Prostate gland (tissue), 2 donors: ENCODE results near the gene SCO2. TPM values are rescaled to one million over a fixed set of nuclear protein-coding genes. Genes with fewer than 3 reads are reported as not detected.

Source experiments
- DNase-seq: peaks from one replicate; pipeline ENCODE4 v3.0.0-alpha.2; 2019; ENCODE audit warnings: low spot score
- H3K27ac ChIP-seq, 2 donors: fragments of 200-600 bp; sonication (generic); 2 replicates each; pipeline ENCODE4 v1.5.1; 2017 to 2019
- H3K27me3 ChIP-seq: fragments of 200-600 bp; sonication (generic); replicated peaks from 2 replicates; pipeline ENCODE4 v1.5.1; 2019; ENCODE audit not compliant: insufficient read depth
- H3K36me3 ChIP-seq, 2 donors: fragments of 200-600 bp; sonication (generic); 1 replicate in 1 of 2; 2 replicates in 1 of 2; pipeline versions ENCODE4 v1.5.1 to v1.8.1; 2017 to 2019
- H3K4me1 ChIP-seq: fragments of 200-600 bp; sonication (generic); replicated peaks from 2 replicates; pipeline ENCODE4 v1.5.1; 2019
- H3K4me3 ChIP-seq, 2 donors: fragments of 200-600 bp; sonication (generic); 2 replicates each; pipeline ENCODE4 v1.5.1; 2017 to 2019
- H3K9me3 ChIP-seq: fragments of 200-600 bp; sonication (generic); 2 replicates; pipeline ENCODE4 v1.5.1; 2017
- POLR2A ChIP-seq: fragments of 450-650 bp; IDR thresholded peaks from one replicate; pipeline ENCODE4 v1.6.1; 2016; ENCODE audit warnings: antibody characterized with exemption, mild to moderate bottlenecking
- POLR2AphosphoS5 ChIP-seq: sonication (generic); formaldehyde crosslinking; IDR thresholded peaks from one replicate; pipeline ENCODE4 v1.6.1; 2017; ENCODE audit warnings: antibody characterized with exemption
- WGBS: methylation state at CpG from one replicate; pipeline ENCODE4 v1.1.5; 2018; 5-methylcytosine and 5-hydroxymethylcytosine counted together
- intact Hi-C: fragments of 100-400 bp; cut with DNase I; formaldehyde crosslinking; loops from one replicate; pipeline ENCODE4 v1.14.2; 2022
- total RNA-seq, 2 donors: library from RNA; depleted of rRNA; stranded (reverse); fragments of >200 nt; gene quantifications; one replicate each; pipeline ENCODE4 v1.1.0, GENCODE V29; 2016
- TF ChIP-seq, protein P1 (sequence below), 4 experiments: fragments of 200-600 bp in 2 of 4; fragments of 450-650 bp in 2 of 4; sonication (generic) in 2 of 4; IDR thresholded peaks; 1 replicate in 3 of 4; 2 replicates in 1 of 4; pipeline ENCODE4 v1.5.1; 2016 to 2019; ENCODE audit warnings: antibody characterized with exemption in 4 of 4, mild to moderate bottlenecking in 2 of 4, moderate library complexity in 2 of 4

Gene SCO2
- total RNA-seq, 2 donors from 2014 or later, result 1.5 to 8.3 TPM

DNA sequence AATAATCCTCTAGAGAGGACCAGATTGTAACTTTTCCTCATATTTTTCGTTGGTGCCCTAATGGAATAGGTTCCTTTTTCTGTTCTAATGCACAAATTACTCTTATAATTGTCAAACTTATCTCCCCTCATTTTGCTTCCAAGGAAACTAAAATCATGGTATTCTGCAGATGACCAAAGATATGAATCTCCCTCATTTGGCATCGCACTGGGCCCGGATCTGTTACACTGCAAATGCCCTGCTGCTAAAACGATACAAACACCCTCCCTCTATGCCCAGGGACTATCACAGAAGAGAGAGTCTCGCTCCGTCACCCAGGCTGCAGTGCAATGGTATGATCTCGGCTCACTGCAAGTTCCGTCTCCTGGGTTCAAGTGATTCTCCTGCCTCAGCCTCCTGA, 27.9 kb upstream of the SCO2 start:
- WGBS, result 73% methylated on average over 8 of the region's 8 CpGs

DNA sequence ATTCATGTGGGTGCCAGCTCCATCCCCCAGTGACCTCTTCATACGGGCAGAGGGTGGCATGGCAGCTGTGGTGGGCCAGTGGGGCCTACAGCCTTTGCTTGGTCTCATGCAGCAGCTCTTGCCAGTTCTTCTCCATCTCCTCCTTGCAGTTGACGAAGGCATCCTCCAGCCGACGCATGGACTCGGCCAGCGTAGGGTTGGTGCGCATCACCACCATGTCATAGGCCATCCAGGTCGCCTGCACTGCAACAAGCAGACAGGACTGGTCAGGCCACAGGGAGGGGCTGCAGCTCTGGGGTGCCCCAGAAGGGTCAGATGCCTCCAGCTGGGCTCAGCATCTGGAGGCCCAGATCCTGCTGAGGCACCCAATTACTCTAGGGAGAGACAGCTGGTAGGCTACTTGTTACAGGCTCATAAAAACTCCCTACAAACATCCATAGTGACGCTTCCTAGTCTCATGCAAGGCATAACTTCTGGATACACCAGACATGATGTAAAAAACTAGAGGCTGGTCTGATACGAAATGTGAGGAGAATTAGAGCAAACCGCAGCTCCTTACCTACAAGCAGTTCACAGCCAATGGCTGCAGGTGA, 25.9 kb upstream of the SCO2 start:
- intact Hi-C loops, result no loop called here
- Histone ChIP-seq H3K9me3 (no peaks in the 10 kb centered on the region), H3K4me1 (no peaks in the 10 kb centered on the region), H3K4me3 (no peak overlapping the region), H3K36me3 (no peaks in the 10 kb centered on the region), H3K27me3 (peaks cover 4% of the 10 kb centered on the region), H3K27ac (no peak overlapping the region)
- TF ChIP-seq, protein P1, sequence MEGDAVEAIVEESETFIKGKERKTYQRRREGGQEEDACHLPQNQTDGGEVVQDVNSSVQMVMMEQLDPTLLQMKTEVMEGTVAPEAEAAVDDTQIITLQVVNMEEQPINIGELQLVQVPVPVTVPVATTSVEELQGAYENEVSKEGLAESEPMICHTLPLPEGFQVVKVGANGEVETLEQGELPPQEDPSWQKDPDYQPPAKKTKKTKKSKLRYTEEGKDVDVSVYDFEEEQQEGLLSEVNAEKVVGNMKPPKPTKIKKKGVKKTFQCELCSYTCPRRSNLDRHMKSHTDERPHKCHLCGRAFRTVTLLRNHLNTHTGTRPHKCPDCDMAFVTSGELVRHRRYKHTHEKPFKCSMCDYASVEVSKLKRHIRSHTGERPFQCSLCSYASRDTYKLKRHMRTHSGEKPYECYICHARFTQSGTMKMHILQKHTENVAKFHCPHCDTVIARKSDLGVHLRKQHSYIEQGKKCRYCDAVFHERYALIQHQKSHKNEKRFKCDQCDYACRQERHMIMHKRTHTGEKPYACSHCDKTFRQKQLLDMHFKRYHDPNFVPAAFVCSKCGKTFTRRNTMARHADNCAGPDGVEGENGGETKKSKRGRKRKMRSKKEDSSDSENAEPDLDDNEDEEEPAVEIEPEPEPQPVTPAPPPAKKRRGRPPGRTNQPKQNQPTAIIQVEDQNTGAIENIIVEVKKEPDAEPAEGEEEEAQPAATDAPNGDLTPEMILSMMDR (IDR thresholded peaks at IDR 0.05), result no peak
- TF ChIP-seq POLR2A (no peak), POLR2AphosphoS5 (no peak)
- DNase-seq, result no peak
- 95% methylated on average over 11 of the region's 11 CpGs for WGBS

More for the DNA sequence above, 27.9 kb upstream of the SCO2 start:
- Histone ChIP-seq H3K27me3 (no peaks in the 10 kb centered on the region), H3K9me3 (no peaks in the 10 kb centered on the region), H3K4me1 (no peaks in the 10 kb centered on the region), H3K27ac (no peak overlapping the region), H3K4me3 (no peak overlapping the region), H3K36me3 (no peaks in the 10 kb centered on the region)
- intact Hi-C loops, result no loop called here
- no peak for DNase-seq
- no peak for TF ChIP-seq POLR2A
- TF ChIP-seq POLR2AphosphoS5, result no peak
- TF ChIP-seq, protein P1 (IDR thresholded peaks at IDR 0.05), result no peak

GRCh38 chr22:50550395-50550794, 25.0 kb upstream of the SCO2 start:
- no peaks in the 10 kb centered on the region for H3K9me3 ChIP-seq
- no peaks in the 10 kb centered on the region for H3K36me3 ChIP-seq
- TF ChIP-seq, protein P1 (IDR thresholded peaks at IDR 0.05), result no peak
- TF ChIP-seq POLR2AphosphoS5, result no peak
- no peak for TF ChIP-seq POLR2A
- DNase-seq, result no peak
- intact Hi-C loops, result no loop called here
- H3K27ac ChIP-seq, result no peak overlapping the region
- H3K27me3 ChIP-seq, result peaks cover 4% of the 10 kb centered on the region
- H3K4me1 ChIP-seq, result no peaks in the 10 kb centered on the region
- WGBS, result 85% methylated on average over 8 of the region's 8 CpGs
- H3K4me3 ChIP-seq, result no peak overlapping the region

- DNase-seq, result no peak
- H3K4me1 ChIP-seq, result no peaks in the 10 kb centered on the region
- no peaks in the 10 kb centered on the region for H3K9me3 ChIP-seq
- no peaks in the 10 kb centered on the region for H3K36me3 ChIP-seq
- peak overlapping the region in 1 of 2 donors; percentile 5 for H3K4me3 ChIP-seq
- intact Hi-C loops, result no loop called here
- 69% methylated on average over 60 of the region's 68 CpGs for WGBS
- peaks cover 4% of the 10 kb centered on the region for H3K27me3 ChIP-seq
- TF ChIP-seq, protein P1 (IDR thresholded peaks at IDR 0.05), result no peak
- no peak for TF ChIP-seq POLR2AphosphoS5
- TF ChIP-seq POLR2A, result no peak
- no peak overlapping the region for H3K27ac ChIP-seq
Observed at GRCh38 chr22:50548921-50549790, 23.8 kb upstream of the SCO2 start.
